Measurements from ENCODE around the gene WDR47.
"Not testable (repeated sequence)": the region's sequence is repeated elsewhere in the genome, so short reads cannot be mapped to it uniquely, and the experiment has no call there.

Gene WDR47

DNA sequence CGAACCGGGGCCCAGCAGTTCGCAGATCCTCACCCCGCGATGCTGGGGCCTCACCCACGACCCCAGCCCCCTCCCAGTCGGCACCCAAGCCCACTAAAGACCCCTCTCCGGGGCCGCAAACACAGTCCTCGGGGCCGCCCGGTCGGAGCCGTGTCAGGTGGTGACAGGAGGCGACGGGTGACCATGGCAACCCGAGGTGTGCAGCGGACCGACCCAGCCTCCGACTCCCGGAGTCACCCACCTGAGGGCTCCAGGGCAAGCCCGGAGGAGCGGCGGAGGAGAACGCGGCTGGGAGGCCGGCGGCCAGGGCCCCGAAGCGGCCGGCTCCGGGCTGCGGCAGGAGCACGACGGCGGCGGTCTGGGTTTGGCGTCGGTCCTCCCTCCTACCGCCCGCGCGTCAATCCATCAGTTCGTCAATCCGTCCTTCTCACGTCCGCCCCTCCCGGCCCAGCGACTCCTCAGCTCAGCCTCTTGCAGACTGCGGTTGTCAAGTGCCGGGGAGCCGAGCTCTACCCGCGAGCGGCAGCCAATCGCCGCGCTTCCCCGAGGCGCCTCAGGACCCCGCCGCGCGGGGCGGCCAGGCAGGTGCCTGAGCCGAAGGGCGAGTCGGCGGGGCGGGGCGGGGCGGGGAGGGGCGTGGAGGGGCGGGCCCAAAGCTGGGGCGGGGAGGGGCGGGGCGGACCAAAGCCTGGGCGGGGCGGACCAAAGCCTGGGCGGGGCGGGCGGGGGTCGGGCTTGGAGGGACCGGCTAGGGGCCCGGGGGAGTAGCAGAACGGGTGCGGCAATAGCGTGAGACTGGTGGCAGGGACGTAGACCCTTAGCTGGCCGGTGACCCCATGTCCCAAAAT, at the start of gene WDR47:
Gene WDR47, minus strand, starts transcription at position 482 of the 848 bp plus-strand sequence. CDS start 18,590 bp downstream, outside the sequence.
- DNase-seq = peak; percentile 97

DNA sequence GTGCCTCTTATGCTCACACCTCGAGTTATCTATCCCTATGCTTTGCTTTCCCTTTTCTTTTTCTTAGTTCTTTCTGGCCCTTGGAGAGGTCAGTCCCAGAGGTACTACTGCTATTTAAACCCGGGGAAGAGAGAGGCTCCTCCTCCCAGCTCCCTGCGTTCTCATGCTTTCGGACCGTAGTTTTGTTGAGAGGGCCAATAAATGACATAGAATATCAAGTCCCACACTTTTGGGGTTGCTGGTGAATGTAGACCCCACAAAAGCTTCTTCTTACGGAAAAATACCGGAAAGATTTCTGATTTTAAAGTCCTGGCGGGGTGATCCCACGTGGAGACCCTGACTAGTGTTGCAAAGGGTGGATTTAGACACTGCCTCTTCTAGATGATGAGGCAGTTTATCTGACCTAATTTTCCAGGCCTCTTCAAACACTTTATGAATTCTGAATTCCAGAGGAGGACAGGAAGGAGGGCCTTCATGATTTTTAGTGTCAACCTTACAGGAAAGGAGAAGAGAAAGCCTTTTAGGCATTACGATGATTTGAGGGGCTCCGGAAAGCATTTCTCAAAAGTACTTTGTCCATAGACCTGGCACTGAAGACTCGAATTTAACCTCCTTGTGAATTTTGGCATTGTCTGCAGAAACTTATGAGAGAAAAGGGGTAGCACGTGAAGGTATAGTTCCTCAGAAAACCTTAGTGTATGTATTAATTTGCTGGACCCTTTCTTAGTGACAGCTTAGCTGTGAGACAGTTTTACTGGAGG, 49.4 kb upstream of the WDR47 start:
- no peak for DNase-seq

DNA sequence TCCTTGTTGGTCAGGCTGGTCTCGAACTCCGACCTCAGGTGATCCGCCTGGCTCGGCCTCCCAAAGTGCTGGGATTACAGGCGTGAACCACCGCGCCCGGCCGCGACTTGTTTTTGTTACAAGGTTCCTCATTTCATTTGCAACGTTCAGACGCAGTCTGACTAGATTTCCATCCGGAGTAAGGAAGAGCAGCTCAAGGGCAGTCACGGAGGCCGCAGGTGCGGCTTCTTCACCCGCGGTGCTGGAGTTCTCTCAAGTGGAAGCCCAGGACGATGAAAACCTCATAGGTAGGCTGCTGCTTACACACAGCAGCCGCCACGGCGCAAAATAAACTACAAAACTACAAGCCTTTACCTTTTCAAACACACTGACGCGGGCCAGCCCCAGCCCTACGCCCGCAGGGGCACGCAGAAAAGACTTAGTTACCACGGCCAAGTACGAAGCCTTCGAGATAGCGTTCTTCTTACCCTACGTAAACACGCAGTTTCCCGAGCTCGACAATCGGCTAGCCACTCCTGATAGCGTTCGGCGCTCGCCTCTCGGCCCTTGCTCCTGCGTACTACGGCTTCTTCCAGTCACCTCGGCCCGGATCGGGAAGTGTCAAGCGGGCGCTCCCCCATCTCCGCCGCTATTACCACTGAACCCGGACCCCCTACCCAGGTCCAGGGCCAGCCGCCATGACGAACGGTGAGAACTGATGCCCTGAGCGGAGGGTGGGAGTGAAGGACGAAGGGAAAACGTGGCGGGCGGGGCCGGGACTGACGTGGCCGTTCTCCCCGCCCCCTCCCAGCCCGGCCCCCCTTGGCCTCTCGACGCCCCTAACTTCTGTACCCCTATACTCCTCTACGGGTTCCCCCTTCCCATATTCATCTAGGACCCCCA, 48.5 kb upstream of the WDR47 start, which contains the start of gene TMEM167B:
Gene TMEM167B, plus strand, starts transcription at position 569 of the 882 bp plus-strand sequence. Its CDS starts 109 bp downstream, at position 678.
- DNase-seq = peak; percentile 87 to 90

DNA sequence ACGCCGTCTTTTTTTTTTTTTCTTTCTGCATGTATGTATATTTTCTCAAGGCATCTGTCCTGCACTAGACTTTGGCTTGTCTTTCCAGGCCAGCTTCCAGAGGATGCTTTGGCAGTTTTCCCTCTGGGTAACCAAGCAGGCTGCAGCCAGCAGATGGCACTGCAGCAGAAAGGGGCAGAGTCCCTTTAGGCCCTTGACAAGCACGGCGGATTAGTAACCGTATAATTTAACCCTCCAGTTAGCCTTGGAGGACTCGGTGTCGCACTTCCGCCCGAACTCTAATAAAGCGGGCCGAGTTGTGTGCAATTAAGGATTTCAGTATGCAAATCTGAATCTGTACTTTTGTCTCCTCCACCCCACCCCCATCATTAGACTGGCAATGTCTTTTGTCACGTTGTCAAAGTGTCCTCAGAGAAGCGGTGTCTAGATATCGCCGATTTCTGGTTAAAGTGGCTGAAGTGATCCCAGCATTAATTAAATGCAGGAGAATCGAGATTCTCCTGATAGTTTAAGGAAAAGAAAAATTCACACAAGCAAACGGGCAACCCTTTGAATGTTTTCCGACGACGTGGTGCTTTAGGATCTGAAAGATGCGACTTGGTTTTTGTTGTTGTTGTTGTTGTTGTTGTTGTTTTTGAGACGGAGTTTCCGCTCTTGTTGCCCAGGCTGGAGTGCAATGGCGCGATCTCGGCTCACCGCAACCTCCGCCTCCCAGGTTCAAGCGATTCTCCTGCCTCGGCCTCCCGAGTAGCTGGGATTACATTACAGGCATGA, 47.5 kb upstream of the WDR47 start:
- DNase-seq = peak; percentile 18 to 53

DNA sequence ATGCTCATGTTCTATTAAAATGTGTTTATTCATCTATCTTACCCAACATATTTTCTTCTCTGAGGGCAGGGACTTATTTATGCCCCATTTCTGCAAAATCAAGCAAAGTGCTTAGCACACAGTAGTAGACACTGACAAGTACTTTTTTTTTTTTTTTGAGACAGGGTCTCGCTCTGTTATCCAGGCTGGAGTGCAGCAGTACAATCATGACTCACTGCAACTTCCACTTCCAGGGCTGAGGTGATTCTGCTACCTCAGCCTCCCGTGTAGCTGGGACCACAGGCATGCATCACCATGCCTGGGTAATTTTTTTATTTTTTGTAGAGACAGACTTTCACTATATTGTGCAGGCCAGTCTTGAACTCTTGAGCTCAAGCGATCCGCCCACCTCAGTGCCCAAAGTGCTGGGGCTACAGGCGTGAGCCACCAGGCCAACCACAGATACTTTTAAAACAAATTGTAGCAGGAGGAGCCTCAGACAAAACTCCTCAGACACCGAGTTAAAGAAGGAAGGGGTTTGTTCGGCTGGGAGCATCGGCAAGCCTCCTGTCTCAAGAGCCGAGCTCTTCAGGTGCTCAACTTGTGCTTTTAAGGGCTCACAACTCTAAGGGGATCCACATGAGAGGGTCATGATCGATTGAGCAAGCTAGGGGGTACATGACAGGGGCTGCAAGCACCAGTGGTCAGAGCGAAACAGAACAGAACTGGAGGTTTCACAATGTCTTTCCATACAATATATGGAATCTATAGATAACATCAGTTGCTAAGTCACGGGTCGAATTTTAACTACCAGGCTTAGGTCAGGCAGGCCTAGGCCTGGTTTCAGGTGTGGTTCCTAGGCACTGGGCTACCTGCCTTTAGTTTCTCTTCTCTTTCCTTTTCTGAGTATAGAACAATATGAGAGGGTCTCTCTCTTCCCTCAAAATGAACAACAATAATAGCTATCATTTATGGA, 42.9 kb upstream of the WDR47 start:
- DNase-seq = no peak

DNA sequence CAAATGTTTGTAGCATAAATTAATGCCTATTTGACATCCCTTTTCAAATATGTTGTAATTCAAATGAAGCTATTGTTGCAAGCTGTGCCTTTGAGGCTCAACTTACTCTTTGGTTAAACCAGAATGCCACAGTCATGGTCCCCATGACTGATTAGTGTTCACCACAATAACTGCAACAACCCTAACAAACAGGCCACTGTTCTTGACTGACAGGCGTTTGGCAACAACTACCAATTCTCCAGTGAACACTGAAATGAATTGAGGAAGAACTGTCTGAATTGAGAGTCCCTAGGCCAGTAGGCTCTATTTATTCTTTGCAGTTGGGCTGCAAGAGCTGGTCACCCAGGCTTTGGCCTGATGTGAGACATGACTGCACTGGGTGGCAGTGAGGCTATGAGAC, 42.0 kb upstream of the WDR47 start:
- no peak for DNase-seq

DNA sequence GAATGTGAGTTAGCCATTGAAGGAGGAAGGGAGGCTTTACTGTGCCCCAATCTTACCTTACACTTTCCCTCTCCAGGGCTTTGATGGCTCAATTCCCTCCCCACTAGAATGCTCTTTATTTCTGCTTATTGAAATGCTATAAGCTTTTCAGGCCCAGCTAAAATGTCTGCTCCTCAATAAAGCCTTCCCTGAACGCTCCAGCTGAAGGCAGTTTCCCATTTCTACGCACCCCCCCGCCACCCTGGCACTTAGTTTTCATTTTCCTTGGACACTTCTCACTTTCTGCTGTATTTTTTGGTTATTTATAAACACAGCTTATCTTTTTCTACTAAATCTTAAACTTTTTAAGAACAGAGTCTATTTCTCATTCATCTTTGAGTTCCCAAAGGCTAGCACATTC, 41.6 kb upstream of the WDR47 start:
- no peak for DNase-seq

DNA sequence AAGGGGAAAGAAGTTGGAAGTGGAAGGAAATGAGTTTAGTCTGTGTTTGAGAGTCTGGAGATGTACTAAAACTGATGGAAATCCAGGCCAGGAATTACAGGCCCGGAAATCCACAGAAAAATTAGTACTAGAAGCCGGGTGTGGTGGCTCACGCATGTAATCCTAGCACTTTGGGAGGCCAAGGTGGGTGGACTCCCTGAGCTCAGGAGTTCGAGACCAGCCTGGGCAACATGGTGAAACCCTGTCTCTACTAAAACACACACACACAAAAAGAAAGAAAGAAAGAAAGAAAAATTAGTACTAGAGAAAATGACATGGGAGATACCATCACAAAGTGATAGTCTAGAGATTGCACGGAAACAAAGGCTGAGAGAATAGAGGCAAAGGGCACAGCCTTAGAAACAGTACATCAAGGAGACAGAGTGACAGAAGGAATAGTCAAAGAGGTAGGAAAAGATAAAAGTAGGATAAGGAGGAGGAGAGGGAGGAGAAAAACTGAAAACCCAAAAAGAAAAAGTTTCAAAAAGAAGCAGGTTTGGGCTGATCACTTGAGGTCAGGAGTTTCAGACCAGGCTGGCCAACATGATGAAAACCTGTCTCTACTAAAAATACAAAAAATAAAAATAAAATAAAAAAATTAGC, 38.7 kb upstream of the WDR47 start:
- no peak for DNase-seq

DNA sequence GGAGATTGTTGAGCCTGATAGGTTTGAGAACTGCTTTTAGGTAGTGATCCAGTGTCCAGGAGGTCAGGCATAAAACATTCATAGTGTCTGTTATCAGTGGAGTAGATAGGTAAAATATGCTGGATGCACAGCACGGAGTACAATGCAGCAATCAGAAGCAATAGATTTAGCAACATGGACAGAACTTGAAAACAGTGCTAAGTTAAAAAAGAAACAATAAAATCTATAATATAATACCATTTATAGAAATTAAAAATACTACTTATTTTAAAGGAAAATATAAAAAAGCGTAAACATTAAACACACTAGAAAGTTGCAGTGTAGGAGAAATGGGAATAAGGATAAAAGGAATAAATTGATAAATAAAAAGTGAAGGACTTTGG, 37.3 kb upstream of the WDR47 start:
- DNase-seq = no peak

DNA sequence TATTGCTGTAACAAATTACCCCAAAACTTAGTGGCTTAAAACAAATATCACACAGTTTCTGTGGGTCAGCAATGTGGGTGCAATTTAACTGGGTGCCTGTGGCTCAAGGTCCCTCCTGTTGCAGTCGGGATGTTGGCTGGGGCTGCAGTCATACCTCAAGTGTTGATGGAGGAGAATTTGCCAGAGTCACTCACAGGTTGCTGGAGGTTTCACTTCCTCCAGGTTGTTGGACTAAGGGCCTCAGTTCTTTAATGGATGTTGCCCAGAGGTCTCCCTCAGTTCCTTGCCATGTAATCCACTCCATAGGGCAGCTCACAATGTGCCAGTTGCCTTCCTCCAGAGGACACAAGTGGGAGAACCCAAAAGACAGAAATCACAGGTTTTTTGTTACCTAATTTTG, 36.4 kb upstream of the WDR47 start:
- DNase-seq = no peak

DNA sequence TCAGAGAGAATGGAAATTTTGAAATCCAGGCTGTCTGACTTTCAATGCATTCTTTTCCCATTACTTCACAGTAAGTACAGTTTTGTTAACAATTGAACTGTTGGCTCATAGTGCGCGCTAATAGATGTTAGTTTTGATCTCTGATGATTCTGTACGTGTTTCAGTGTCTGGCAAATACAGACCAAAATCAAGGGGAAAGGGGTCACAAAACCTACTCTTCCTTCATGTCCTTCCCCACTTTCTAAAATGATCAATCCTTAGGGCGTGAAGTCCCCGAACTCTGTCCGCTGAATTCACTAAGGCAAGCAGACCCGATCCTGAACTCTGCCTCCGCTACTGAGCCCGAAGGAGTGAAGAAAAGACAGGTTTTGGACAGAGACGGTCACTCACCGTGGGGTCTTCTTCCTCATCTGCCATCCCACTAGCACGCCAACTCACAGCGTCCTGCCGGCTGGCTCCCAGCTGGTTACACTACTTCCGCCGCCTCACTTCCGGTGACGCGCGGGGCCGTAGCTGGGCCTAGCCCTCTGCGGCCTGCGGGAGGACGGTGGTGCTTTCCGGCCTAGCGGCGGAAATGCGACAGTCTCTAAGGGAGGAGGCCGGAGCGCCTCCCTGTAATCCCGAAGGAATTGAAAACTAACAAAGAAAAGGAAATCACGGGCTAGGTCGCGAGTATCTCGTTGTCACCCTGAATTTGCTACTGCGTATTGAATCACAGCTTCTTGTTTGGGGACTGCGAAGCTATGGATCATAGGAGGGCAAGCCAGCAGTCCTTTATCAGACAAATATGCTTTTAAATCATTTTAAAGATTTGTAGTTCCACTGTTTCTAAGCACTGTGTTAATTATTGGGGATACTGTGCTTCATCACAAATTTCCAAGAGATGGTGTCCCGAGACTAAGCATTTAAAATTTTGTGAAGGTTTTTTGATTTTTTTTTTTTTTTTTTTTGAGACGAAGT, 33.9 kb upstream of the WDR47 start, which contains the start of gene TAF13:
Gene TAF13, minus strand, starts transcription at position 473 of the 960 bp plus-strand sequence. Its CDS starts 56 bp downstream, at position 417.
- peak; percentile 88 to 89 for DNase-seq

DNA sequence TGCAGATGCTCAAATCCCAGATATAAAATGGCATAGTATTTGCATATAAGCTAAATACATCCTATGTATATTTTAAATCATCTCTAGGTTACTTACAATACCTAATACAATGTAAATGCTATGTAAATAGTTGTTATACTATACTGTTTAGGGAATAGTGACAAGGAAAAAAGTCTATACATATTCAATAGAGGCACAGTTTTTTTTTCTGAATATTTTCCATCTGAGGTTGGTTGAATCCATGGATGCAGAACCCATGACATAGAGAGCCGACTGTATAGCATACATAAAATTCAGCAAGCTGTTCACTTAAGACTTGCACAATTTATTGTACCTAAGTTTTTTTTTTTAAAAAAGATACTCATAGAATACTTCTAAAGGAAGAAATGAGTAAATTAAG, 27.4 kb upstream of the WDR47 start:
- no peak for DNase-seq

DNA sequence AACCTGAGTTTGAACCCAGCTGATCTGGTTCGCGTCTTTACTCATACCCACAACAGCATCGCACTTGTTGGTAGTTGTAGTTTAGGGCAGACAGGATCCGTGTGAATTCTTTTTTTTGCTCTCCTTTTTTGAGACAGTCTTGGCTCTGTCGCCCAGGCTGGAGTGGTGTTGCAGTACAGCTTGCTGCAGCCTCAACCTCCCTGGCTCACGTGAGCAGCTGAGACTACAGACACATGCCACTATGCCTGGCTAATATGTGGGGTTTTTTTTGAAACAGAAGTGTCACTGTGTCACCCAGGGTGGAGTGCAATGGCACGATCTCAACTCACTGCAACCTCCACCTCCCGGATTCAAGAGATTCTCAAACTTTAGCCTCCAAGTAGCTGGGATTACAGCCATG, 26.0 kb upstream of the WDR47 start:
- DNase-seq = no peak

DNA sequence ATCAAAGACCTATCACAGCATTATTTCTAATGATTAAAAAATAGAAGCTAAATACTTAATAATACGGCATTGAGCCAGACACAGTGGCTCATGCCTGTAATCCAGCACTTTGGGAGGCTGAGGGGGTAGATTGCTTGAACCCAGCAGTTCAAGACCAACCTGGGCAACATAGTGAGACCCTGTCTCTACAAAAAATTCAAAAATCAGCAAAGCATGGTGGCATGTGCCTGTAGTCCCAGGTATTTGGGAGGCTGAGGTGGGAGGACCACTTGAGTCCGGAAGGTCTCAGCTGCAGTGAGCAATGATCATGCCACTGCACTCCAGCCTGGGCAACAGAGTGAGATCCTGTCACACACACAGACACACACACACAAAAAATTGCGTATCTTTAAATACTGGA, 23.2 kb upstream of the WDR47 start:
- no peak for DNase-seq

DNA sequence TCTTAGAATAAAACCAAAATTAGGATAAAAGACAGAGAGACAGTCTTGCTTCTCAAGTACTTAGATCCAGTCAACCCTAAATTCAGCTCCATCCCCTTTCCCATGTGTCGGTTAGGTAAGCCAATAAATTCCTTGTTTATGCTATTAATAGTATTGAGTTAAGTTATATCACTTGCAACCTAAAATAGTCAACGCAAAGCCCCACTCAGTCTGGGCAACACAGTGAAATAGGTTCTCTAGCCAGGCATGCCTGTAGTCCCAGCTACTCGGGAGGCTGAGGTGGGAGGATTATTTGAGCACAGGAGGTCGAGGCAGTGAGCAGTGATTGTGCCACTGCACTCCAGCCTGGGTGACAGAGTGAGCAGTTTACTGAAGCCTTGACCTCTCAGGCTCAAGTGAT, 19.3 kb upstream of the WDR47 start:
- DNase-seq = no peak

DNA sequence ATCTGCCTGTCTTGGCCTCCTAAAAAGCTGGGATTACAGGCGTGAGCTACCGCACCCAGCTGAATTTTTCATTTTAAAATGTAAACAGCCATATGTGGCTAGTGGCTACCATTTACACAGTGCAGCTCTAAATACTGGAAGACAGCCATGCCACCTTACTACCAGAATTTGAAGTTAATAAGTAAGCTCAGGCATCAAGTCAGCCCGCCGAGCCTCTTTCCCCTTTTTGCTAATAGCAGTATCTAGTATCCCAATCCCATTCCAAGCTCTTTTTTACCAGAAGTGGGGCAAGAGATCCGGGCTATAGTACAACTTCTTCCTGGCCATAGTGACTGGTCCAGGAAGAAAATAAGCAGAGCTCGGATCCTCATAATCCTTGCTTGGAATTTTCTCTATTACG, 18.8 kb upstream of the WDR47 start:
- DNase-seq = no peak

DNA sequence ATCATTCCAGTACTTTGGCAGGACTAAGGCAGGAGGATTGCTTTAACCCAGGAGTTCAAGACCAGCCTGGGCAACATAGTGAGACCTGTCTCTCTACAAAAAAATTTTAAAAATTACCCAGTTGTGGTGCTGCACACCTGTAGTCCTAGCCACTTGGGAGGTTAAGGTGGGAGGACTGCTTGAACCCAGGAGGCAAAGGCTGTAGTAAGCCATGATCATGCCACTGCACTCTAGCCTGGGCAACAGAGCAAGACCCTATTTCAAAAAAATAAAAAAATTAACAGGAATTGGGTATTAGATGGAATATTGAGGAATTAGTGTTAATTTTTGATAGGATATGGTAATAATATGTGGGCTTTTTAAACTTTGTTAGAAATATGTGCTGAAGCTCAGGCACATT, 17.1 kb upstream of the WDR47 start:
- DNase-seq = no peak

DNA sequence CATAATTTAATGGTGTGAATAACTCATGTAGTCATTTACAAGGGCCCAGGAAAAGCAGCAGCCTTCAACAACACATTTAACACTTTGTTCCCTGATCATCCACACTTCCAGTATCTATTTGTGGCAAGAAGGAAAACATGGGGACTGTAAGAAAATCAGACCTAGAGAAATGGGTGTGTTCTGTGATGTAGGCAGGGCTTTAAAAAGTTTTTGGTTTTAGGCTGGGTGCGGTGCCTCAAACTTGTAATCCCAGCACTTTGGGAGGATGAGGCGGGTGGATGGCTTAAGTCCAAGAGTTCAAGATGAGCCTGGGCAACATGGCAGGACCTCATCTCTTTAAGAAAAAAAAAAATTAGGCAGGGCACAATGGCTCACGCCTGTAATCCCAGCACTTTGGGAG, 14.2 kb upstream of the WDR47 start:
- DNase-seq = no peak

DNA sequence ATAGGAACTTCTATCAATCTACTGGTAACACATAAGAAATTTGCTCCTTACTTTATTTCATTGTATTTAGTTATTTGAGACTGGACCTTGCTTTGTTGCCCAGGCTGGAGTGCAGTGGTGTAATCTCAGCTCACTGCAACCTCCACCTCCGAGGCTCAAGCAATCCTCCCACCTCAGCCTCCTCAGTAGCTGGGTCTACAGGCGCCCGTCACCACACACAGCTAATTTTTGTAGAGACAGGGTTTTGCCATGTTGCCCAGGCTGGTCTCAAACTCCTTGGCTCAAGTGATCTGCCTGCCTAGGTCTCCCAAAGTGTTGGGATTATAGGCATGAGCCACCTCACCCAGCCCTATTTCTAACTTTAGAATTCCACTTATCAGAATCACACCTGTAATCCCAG, 10.2 kb upstream of the WDR47 start:
- not testable (repeated sequence) for DNase-seq
